GM19452 (cell line): ENCODE results near the gene SIGLEC1.

Source experiments
- ATAC-seq: cut with Tn5 transposase; IDR thresholded peaks from one replicate; pipeline ENCODE4 v1.9.1; 2021; ENCODE audit not compliant: unreplicated experiment

The SIGLEC1 gene

GRCh38 chr20:3681352-3681930 lies 31.0 kb downstream of the SIGLEC1 start:
- ATAC-seq: no peak

- no peak for ATAC-seq
These were observed 31.6 kb downstream of the SIGLEC1 start for GRCh38 chr20:3680701-3681351.

DNA sequence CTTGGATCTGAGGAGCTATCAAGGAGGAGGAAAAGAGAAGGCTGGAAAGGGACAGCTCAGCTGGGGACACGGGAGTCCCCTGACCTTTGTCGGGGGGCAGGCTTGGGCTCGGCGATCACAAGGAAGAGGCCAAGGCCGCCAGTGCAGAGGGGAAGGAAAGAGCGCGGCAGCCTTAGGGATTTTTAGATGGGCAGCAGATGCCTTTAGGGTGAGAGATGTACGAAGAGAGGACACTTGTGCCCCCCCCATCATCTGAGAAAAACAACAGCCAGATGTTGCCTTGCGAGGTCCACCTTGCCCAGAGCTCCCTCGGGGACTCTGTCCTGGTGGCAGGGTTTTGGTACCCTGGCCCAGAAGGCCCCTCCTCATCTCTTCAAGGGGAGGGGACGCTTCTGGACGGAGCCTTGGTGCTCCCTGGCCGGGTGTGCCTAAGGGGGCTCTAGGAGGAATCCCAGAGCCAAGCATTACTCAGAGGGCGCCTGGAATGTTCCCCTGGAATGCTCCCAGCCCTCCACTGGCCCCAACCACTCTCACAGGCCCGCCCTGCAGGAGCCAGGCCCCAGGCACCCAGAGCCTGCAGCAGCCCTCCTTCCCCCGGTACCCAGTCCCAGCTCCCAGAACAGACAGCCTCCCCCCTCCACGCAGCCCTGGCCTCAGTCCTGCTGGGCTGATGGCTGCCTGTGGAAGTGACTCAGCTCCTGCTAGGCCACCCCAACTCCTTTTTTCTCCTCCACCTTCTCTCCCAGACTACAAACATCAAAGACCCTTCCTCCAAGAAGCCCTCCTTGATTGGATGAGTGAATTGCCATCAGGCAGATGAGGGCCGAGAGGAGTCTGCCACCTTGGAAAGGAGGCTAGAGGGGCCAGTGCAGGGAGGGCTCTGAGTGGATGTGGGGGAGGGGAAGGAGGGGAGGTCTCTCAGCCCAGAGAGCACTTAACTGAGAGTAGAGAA lies 32.4 kb downstream of the SIGLEC1 start:
- no peak for ATAC-seq

DNA sequence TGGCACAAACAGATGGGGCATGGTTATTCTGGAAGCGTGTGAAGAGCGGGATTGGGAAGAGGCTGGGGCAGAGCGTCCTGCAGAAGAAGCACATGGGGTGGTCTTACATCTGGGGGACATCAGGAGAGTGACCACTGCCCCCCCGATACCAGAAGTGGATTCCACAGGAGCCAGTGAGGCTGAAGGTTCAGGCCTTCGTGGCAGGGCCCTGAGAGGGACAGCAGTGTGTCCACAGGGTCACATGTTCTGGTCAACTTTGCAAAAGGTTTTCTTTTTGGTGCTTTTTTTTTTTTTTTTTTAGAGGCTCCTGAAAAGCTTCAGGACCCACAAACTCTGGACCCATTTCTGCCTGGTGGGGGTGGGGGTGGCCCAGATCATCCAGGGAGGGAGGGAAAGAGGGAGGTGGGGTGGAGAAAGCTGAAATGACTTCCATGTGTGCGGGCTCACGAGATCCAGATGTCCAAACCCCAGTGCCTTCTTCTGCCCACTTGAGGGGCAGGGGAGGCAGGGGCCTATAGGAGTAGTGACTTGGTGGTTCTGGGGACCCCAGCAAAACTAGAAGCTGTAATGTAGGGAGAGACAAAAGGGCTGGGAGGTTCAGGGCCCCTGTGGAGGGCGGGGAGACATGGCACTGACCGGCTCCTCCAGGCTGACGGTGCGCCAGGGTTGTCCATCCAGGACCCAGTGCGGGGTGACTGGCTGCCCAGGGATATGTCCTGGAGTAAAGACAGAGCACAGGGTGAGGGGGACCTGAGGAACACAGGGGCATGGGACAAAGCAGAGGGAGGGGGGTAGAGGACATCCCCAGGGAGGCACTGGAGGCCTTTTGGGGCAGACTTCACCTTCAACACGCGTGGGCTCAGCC lies 33.3 kb downstream of the SIGLEC1 start:
- no peak for ATAC-seq

GRCh38 chr20:3678198-3678597 lies 34.2 kb downstream of the SIGLEC1 start:
- no peak for ATAC-seq

- ATAC-seq: no peak
These were observed 34.7 kb downstream of the SIGLEC1 start for GRCh38 chr20:3677733-3678132.

DNA sequence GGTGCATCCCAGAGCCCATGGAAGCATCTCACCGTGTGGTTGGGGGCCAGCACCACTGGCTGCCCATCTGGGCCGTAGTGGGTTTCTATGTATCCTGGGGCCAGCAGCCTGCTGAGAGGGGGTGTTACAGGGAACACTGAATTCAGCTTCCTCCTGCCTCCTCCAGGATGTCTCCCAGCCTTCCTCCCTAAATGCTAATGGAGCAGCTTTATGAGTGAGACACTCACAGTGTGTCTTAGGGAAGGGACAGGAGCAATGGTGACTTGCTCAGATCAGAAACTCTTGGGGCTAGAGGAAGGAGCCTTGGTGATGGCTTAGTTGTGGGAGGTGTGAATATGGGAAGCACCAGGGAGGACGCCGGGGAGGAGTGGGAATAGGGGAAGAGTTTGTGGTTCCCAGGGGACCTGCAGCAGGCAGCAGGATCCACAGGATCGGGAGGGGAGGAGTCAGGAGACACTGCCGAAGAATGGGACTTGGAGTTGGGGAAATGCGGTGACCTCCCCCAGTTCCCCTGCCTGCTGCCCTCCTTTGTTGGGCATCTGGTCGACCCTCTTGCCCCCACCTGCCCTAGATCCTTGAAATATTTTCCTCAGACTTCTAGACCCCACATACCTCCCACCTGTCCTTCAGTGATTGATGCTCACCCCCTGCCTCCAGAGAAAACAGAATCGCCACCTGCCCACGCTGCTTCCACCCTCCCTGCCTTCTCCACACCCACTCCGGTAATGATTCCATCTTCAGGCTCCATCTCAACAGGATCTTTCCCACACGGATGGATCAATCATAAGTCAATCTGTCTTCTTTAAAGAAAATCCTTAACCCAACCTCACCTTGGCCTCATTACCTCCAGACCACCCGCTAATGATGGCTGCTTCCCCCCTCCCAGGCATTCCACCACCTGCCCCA lies 37.2 kb downstream of the SIGLEC1 start:
- no peak for ATAC-seq

- no peak for ATAC-seq
These were observed 38.0 kb downstream of the SIGLEC1 start for GRCh38 chr20:3674447-3674846.

- no peak for ATAC-seq
These were observed 39.0 kb downstream of the SIGLEC1 start for GRCh38 chr20:3673221-3674070.

DNA sequence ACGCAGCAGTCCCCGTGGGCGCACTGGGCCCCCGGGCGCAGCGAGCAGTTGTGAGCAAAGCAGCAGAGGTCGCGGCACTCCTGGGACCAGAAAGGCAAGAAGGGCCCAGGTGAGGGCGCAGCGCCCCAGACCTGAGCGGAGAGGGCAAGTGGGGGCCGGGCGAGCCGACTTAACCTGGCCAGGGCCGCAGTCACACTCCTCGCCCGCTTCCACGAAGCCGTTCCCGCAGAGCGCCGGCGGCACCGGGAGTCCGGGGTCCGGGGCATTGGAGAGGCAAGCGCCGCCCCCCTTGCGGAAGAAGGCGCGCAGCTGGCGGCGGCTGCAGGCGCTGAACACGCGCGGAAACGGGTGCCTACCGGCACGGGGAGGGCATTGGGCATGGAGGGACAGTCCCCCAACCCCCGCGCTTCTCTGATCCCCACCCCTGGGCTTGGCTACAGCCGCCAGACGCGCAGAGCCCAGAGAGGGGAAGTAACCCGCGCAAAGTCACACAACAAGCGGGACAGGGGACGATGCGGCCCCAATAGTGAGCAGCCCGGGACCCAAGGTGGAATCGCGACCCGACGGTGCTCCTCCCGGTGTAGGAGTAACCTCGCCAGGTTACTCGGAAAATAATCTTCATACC lies 39.7 kb downstream of the SIGLEC1 start:
- ATAC-seq: no peak

- no peak for ATAC-seq
These were observed 40.3 kb downstream of the SIGLEC1 start for GRCh38 chr20:3671986-3672546.

DNA sequence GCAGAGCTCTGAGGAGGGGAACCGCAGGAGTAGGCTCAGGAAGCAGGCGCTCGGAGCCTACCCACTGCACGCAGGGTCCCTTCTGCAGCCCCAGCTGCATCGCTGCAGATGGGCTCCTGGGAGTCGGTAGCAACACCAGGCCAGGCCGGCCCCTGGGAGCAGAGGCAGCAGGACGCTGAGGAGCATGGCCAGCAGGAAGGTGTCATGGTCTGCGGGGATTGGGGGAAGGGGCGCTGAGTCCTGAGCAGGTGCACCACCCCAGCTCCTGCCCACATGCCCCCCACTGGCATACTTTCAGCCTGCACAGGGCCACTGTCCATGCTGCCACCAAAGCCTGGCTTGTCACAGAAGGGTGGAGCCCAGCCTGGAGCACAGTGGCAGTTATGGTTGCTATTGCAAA lies 41.5 kb downstream of the SIGLEC1 start:
- no peak for ATAC-seq

DNA sequence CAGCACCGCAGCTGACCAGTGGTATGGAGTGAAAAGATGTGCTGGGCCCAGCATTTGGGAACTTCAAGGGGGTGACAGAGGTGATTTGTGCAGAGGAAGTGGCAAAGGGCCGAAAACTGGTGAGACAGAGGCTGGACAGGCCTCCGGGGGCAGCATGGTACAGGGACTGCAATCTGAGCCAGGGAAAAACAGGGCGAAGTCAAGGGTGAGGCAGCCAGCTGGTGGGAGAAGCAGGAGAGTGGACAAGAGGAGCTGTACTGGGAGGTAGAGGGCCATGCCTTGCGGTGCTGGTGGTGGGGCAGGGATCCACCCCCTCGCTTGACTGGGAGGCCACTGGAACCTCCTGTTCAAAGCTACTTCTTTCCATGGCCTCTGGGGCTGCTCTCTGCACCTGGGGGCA lies 41.9 kb downstream of the SIGLEC1 start:
- ATAC-seq: no peak

DNA sequence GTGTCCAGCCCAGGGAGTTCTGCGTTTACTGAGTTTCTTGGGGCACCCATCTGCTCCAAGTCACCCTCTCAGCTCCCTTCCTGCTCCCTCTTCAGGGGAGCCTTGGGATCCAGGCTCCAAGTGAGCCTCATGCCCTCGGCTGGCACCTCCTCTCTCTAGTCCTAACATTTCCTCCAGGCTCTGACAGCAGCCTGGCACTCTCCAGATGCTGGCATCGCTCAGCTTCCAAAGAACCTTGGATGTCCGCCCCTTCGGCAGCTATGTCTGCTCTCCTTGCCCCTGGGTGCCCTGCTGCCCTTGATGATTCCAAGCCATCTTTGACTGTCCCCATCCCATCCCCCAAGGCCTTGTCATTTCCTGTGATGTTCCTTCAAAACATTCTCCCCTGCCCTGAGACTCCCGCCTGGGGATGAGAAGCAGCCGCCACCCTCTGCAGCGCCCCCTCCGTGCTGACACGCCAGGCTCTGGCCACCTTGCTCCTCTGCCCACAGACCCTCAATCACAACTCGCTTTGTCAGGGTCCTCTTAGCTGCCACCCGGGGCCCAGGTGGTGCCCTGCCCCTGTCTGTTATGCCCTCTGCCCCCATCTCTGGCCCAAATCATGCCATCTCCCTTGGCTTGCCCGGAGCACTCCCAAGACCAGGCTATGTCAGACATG lies 42.6 kb downstream of the SIGLEC1 start:
- ATAC-seq: no peak

GRCh38 chr20:3667434-3668037 lies 44.9 kb downstream of the SIGLEC1 start:
- no peak for ATAC-seq

DNA sequence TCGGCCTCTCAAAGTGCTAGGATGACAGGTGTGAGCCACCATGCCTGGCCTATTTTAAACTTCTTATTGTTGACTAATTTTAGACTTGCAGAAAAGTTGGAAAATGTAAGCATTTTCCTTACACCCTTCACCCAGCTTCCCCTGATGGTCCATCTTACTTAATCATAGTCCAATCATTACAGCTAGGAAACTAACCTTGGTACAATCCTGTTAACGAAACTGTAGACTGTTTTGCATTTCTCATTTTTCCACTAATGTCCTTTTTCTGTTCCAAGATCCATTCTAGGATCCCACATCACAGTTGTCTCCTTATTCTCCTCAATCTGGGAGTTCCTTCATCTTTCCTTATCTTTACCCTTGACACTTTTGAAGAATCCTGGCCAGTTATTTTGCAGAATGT lies 48.5 kb downstream of the SIGLEC1 start:
- no peak for ATAC-seq

DNA sequence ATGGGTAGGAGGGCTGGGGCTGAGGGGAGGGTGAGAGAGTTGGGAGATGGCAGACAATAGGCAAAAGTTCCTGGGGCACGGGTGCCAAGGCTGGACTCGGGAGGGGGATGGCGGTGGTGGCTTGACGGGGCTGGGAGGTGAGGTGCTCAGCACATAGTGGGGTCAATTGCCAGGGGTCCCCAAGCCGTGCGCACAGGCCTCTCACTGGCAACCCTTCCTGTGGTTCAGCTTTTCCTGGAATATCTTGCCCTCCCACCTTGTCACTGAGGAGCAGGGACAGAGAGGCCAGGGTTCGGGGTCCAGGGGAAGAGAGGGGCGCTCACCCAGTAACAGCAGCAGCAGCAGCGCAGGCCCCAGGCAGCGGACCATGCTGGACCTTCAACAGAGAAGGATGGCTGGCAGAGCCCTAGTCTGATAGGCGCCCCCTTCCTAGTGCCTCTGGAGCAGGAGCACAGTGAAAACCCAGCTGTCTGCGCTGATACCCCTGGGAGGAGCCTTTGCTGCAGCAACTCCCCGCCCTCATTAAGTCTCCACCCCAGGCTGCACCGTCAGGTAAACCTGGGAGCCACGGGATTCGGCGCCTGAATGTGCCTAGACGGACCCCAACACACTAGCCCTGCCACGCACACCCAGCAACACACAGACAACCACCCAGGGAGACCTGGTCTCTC lies 49.2 kb downstream of the SIGLEC1 start, which contains the start of gene GFRA4:
TSS of gene GFRA4 (minus strand) at position 369 of the 671 bp plus-strand sequence. CDS start at position 369, 0 bp downstream.
- ATAC-seq: no peak
